ENCODE measurements around the gene GLP1R. TPM values are rescaled to one million over a fixed set of nuclear protein-coding genes. Genes with fewer than 3 reads are reported as not detected.

GLP1R gene
- total RNA-seq, 1 donor from 2014 or later, result not detected

- H3K27me3 Mint-ChIP-seq (ENCODE audit: unreplicated experiment), result peaks cover 1% of the 10 kb centered on the region
These were observed 19.2 kb upstream of the GLP1R start for GRCh38 chr6:39029156-39030011.

DNA sequence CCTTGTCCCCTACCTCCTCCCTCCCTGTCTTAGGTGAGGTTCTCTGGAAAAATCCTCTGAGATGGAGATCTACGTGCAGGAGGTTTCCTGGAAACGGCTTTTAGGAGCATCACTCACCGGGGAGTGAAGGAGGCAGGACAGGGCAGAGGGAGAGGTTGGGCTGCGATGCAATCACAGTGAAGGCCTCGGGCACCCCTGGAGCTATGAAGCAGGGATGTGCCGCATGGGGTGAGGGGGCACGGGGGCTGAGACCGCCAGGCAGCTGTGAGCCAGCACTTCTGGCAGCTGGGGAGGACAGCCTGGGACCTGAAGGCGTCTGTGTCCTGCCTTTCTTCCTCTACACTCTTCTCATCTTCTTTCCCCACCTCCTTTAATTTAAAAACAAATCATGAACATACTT is 12.9 kb upstream of the GLP1R start:
- TF ChIP-seq, protein P1, sequence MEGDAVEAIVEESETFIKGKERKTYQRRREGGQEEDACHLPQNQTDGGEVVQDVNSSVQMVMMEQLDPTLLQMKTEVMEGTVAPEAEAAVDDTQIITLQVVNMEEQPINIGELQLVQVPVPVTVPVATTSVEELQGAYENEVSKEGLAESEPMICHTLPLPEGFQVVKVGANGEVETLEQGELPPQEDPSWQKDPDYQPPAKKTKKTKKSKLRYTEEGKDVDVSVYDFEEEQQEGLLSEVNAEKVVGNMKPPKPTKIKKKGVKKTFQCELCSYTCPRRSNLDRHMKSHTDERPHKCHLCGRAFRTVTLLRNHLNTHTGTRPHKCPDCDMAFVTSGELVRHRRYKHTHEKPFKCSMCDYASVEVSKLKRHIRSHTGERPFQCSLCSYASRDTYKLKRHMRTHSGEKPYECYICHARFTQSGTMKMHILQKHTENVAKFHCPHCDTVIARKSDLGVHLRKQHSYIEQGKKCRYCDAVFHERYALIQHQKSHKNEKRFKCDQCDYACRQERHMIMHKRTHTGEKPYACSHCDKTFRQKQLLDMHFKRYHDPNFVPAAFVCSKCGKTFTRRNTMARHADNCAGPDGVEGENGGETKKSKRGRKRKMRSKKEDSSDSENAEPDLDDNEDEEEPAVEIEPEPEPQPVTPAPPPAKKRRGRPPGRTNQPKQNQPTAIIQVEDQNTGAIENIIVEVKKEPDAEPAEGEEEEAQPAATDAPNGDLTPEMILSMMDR (IDR thresholded peaks at IDR 0.05; ENCODE audit: partially characterized antibody, unreplicated experiment), result no peak
- peaks cover 2% of the 10 kb centered on the region for H3K9me3 Mint-ChIP-seq (ENCODE audit: unreplicated experiment)

More at GRCh38 chr6:39029156-39030011, 19.2 kb upstream of the GLP1R start:
- Mint-ChIP-seq H3K27ac (ENCODE audit: unreplicated experiment) (no peak overlapping the region), H3K4me1 (ENCODE audit: low read depth, unreplicated experiment) (no peaks in the 10 kb centered on the region), H3K9me3 (ENCODE audit: unreplicated experiment) (no peaks in the 10 kb centered on the region), H3K4me3 (ENCODE audit: unreplicated experiment) (no peak overlapping the region), H3K36me3 (ENCODE audit: unreplicated experiment) (no peaks in the 10 kb centered on the region)
- TF ChIP-seq, protein P1 (IDR thresholded peaks at IDR 0.05; ENCODE audit: partially characterized antibody, unreplicated experiment), result peak; percentile 78
- DNase-seq, result peak; percentile 74

DNA sequence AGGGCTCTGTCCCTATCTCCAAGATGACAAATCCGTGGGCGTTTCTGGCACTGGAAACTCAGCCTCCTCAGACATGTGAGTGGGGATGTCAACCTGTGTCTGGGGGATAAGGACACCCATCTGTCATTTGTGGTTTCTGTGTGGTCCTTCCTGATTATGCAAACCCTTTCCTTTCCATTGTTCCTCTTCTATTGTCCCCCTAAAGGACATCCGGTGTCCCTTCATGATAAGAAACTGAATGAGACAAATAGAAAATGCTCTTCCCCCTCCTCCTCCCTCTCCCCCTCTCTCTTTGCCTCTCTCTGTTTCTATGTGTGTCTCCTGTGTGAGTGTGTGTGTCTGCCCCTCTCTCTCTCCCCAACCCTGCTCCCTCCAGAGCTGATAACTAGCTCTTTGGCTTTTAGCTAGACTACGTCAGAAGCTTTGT is 11.5 kb upstream of the GLP1R start:
- DNase-seq, result no peak
- Mint-ChIP-seq H3K4me1 (ENCODE audit: low read depth, unreplicated experiment) (no peaks in the 10 kb centered on the region), H3K27me3 (ENCODE audit: unreplicated experiment) (peaks cover 1% of the 10 kb centered on the region), H3K9me3 (ENCODE audit: unreplicated experiment) (peaks cover 2% of the 10 kb centered on the region), H3K36me3 (ENCODE audit: unreplicated experiment) (no peaks in the 10 kb centered on the region), H3K27ac (ENCODE audit: unreplicated experiment) (no peak overlapping the region), H3K4me3 (ENCODE audit: unreplicated experiment) (no peak overlapping the region)
- TF ChIP-seq, protein P1 (IDR thresholded peaks at IDR 0.05; ENCODE audit: partially characterized antibody, unreplicated experiment), result no peak

More for the DNA sequence above, 12.9 kb upstream of the GLP1R start:
- no peak for DNase-seq
- peaks cover 1% of the 10 kb centered on the region for H3K27me3 Mint-ChIP-seq (ENCODE audit: unreplicated experiment)
- no peaks in the 10 kb centered on the region for H3K36me3 Mint-ChIP-seq (ENCODE audit: unreplicated experiment)
- H3K4me1 Mint-ChIP-seq (ENCODE audit: low read depth, unreplicated experiment), result no peaks in the 10 kb centered on the region
- no peak overlapping the region for H3K27ac Mint-ChIP-seq (ENCODE audit: unreplicated experiment)
- H3K4me3 Mint-ChIP-seq (ENCODE audit: unreplicated experiment), result no peak overlapping the region

DNA sequence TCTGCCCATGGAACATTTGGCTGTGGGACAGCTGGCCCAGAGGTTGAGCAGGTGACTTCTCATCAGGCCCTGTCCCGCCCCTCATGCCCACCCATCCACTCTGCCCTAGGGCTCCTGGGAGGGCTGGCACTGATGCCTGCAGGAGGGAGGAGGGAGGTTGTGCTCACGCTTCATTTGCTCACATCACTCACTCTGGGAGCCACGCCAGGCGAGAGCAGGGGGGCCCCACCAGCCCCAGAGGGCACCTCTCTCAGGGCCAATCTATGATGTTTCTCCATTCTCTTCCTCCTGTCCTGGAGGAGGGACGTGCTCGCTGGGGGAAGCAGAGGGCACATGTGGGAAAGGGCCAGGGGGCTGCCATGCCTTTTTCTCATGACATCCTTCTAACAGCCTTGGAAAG is 10.9 kb upstream of the GLP1R start:
- H3K4me3 Mint-ChIP-seq (ENCODE audit: unreplicated experiment), result no peak overlapping the region
- H3K27me3 Mint-ChIP-seq (ENCODE audit: unreplicated experiment), result peaks cover 1% of the 10 kb centered on the region
- peaks cover 2% of the 10 kb centered on the region for H3K9me3 Mint-ChIP-seq (ENCODE audit: unreplicated experiment)
- no peak for DNase-seq
- no peaks in the 10 kb centered on the region for H3K36me3 Mint-ChIP-seq (ENCODE audit: unreplicated experiment)
- TF ChIP-seq, protein P1 (IDR thresholded peaks at IDR 0.05; ENCODE audit: partially characterized antibody, unreplicated experiment), result no peak
- no peak overlapping the region for H3K27ac Mint-ChIP-seq (ENCODE audit: unreplicated experiment)
- no peaks in the 10 kb centered on the region for H3K4me1 Mint-ChIP-seq (ENCODE audit: low read depth, unreplicated experiment)

- H3K27me3 Mint-ChIP-seq (ENCODE audit: unreplicated experiment), result peaks cover 1% of the 10 kb centered on the region
These were observed 8.4 kb upstream of the GLP1R start for GRCh38 chr6:39040080-39040673.

More at GRCh38 chr6:39040080-39040673, 8.4 kb upstream of the GLP1R start:
- Mint-ChIP-seq H3K36me3 (ENCODE audit: unreplicated experiment) (no peaks in the 10 kb centered on the region), H3K27ac (ENCODE audit: unreplicated experiment) (no peak overlapping the region), H3K4me1 (ENCODE audit: low read depth, unreplicated experiment) (no peaks in the 10 kb centered on the region), H3K4me3 (ENCODE audit: unreplicated experiment) (no peak overlapping the region), H3K9me3 (ENCODE audit: unreplicated experiment) (peaks cover 2% of the 10 kb centered on the region)
- DNase-seq, result no peak
- TF ChIP-seq, protein P1 (IDR thresholded peaks at IDR 0.05; ENCODE audit: partially characterized antibody, unreplicated experiment), result no peak

Measured in glutamatergic neuron (in vitro differentiated cells).